ENCODE results near the gene FMOD.
A peak's percentile ranks its signal among the peaks of the same experiment; 100 is the strongest.
"Not testable (repeated sequence)": the region's sequence is repeated elsewhere in the genome, so short reads cannot be mapped to it uniquely, and the experiment has no call there.

FMOD gene

GRCh38 chr1:203325418-203326091, 25.4 kb downstream of the FMOD start:
- no peak for DNase-seq

GRCh38 chr1:203325026-203325417, 25.9 kb downstream of the FMOD start:
- peak; percentile 74 for DNase-seq

DNA sequence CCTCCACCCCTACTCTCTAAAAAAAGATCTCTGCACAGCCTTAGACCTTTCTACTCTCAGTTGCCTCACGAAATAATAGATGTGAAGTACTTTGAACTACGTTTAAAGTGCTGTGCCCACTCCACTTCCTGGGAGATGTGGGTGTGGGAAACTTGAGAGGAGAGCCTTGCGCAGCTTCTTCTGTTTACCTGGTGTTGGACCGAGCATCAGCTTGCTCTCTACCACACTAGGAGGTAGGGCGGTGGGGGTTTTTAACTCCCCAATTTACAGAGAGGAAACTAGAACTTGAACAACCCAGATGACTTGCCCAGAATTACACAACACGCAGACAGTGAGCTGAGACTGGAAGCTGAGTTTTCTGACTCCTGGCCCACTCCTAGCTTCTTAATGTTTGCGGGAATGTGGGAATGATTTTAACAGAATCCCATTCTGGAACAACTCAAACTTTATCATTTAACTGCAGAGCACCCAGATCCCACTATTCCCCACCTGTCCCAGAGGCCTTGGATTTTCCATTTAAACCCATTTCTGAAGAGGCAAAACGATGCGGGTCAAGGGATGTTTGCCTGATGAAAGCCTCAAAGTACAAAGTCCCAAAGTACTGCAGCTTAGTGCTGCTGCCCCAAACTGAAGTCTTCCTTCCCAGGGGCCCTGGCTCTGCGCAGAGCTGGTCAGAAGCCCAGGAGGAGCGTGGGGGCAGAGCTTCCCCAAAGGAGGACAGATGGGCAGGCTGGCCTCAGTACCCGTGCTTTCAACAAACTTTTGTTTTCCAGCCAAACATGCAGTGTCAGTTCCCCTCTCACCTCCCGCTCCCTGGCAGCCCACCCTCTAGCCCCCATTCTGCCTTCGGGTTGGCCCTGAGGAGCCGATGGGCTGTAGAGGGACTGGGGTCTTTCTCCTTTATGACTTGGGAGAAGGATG, 26.6 kb downstream of the FMOD start:
- DNase-seq: peak; percentile 74

DNA sequence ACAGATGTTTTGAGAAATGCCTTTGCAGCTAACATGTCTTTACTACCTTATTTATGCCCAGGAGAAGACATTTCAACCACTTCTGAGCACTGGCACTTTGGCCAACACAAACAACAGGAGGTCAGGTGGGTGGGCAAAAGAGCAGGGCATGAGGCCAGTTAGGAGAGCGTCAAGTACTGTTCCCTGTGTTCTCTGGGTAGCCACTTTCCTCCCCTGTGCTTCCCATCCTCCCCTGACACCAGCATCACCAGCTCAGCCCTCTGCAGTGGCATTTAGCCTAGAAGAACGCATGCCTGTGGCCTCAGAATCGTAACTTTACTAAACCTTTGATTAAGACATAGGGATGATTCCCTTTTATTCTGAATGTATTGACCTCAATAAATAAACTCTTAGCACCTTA, 27.3 kb downstream of the FMOD start:
- no peak for DNase-seq

GRCh38 chr1:203322500-203323179, 28.3 kb downstream of the FMOD start:
- DNase-seq: no peak

GRCh38 chr1:203321273-203322052, 29.5 kb downstream of the FMOD start:
- DNase-seq: no peak

GRCh38 chr1:203320591-203321272, 30.2 kb downstream of the FMOD start:
- peak; percentile 85 for DNase-seq

GRCh38 chr1:203318229-203318517, 32.7 kb downstream of the FMOD start:
- no peak for DNase-seq

- no peak for DNase-seq
Measured at GRCh38 chr1:203317429-203318228, 33.3 kb downstream of the FMOD start.

DNA sequence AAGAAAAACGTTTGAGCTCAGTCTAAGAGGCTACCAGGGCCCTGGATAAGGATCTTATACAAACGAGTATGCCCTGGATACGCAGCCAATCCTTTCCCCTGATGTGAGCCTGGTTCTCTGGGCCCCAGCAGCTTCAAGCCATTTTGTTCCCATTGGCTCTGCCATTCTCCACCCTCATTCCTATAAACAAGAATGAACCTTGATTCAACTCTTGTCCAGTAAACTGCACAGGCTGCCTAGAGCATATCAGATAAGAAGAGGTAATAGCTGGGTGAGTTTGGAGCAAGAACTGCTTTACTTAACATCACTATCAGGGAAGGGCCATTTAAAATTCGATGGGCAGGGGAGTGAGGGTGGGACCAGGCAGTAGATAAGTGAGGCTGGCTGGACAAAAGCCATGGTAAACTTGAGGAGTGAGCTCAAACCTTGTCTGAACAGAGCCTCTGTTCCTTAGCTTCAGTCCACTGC, 34.3 kb downstream of the FMOD start:
- DNase-seq: no peak

- DNase-seq: not testable (repeated sequence)
Measured at GRCh38 chr1:203314025-203314759, 36.7 kb downstream of the FMOD start.

- peak; percentile 61 for DNase-seq
Measured at GRCh38 chr1:203311368-203312301, 39.3 kb downstream of the FMOD start.

DNA sequence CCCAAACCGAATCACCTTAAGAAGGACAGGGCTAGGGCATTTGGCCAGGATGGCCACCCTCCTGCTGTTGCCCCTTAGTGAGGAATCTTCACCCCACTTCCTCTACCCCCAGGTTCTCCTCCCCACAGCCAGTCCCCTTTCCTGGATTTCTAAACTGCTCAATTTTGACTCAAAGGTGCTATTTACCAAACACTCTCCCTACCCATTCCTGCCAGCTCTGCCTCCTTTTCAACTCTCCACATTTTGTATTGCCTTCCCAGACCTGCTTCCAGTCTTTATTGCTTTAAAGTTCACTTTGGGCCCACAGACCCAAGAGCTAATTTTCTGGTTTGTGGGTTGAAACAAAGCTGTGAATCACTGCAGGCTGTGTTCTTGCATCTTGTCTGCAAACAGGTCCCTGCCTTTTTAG, 42.0 kb downstream of the FMOD start:
- DNase-seq: peak; percentile 72

DNA sequence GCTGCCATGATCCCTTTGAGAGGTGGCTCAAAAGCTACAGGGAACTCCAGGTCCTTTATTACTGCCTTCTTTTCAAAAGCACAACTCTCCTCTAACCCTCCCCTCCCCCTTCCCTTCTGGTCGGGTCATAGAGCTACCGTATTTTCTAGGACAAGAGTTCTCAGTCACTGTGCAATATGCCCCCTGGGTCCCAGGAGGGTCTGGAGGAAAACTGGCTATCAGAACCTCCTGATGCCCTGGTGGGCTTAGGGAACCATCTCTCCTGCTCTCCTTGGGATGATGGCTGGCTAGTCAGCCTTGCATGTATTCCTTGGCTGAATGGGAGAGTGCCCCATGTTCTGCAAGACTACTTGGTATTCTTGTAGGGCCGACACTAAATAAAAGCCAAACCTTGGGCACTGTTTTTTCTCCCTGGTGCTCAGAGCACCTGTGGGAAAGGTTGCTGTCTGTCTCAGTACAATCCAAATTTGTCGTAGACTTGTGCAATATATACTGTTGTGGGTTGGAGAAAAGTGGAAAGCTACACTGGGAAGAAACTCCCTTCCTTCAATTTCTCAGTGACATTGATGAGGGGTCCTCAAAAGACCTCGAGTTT, 42.5 kb downstream of the FMOD start:
- DNase-seq: peak; percentile 60

DNA sequence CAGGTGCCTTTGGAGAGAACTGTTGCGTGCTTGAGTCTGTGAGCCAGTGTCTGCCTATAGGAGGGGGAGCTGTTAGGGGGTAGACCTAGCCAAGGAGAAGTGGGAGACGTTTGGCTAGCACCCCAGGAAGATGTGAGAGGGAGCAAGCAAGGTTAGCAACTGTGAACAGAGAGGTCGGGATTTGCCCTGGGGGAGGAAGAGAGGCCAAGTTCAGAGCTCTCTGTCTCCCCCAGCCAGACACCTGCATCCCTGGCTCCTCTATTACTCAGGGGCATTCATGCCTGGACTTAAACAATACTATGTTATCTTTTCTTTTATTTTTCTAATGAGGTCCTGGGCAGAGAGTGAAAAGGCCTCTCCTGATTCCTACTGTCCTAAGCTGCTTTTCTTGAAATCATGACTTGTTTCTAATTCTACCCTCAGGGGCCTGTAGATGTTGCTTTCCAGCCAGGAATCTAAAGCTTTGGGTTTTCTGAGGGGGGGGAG, 43.2 kb downstream of the FMOD start:
- peak; percentile 54 for DNase-seq

- peak; percentile 67 for DNase-seq
Measured at GRCh38 chr1:203306965-203307541, 43.9 kb downstream of the FMOD start.

DNA sequence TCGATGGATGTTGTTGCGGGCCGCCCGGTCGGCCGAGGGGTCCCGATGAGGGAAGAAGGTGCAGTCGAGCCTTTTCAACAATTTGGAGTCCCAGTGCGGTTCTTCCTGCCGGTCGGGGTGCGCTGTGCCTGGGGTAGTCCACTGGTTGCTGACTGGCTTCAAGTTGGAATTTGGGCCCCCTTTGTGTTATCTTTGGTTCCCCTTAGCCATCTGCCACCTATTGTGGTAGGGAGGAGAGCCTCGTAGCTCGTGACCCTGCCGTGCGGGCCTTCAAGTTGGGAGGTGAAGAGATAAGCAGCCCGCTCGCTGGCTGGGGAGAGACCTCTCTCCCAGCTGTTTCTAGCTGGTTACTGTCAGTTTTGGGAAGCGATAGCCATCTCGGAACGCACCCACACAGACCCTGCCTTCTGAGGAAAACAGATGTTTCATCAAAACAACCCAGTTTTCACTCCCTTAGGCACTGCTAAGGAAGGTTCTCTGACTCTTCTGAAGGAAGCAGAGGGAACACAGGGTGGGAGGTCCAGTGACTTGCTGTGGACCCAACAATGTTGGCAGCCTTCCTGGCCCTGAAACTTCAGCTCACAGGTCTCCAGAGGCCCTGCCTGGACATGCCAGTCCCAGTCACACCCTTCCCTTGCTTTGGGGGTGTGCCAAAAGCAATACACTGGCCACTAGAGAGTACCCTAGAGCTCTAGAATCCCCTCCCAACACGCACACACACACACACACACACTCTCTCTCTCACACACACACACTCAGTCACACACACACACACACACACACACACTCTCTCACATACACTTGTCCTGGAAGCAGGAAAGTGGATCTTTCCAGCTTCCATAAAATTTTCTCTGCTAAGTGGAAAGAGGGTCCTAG, 44.6 kb downstream of the FMOD start:
- peak; percentile 71 for DNase-seq

- no peak for DNase-seq
Measured at GRCh38 chr1:203305809-203306088, 45.2 kb downstream of the FMOD start.

All from CD4-positive, alpha-beta T cell treated with Interleukin-10 for 1 hour (primary cell).